Measurements from ENCODE around the gene IGSF11.

Gene IGSF11

GRCh38 chr3:118850687-118851086, 184.0 kb downstream of the IGSF11 start:
- no peak overlapping the region for H3K4me3 ChIP-seq (ENCODE audit: low read depth, low read length)
- DNase-seq (ENCODE audit: low read depth), result no peak
- no peak for TF ChIP-seq CTCF (IDR thresholded peaks at IDR 0.05; ENCODE audit: insufficient read depth, low read depth, low read length, missing control alignments)
